Measurements from ENCODE around the gene CCL5. TPM values are rescaled to one million over a fixed set of nuclear protein-coding genes. Genes with fewer than 3 reads are reported as not detected.

Gene CCL5
- total RNA-seq, result under 0.01 and 1.8 TPM in 2 replicates

DNA sequence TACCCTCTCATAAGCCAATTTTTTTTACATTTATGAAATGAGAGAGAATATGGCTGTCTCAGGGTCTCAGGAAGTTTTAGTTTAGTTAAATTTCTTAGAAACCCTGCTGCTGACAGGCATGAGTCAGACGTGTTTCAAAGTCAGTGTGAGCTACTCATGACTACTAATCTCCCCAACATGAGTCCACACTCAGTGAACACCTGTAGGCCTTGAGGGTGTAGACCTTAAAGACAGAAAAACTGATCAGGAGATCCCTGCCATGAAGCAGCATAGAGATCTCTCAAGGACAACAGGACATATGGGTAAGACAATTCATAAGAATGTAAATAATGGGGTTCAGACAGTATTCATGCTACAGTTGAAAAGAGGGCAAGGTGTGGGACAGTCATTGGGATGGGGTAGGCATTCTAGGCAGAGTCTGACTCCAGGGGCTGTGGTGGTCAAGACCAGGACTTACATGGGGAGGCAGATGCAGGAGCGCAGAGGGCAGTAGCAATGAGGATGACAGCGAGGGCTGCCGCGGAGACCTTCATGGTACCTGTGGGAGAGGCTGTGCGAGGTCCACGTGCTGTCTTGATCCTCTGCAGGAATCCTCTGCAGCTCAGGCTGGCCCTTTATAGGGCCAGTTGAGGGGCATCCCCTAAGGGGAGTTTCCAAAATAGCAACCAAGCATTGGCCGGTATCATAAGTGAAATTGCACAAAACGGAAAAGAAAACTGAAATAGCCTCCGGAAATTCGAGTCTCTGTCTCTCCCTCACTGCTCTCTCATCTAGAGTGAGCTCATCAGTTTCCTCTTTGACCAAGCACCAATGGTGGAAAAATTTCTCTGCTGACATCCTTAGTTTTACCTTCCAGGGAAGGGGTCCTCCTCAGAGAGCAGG, at the start of gene CCL5:
TSS of gene CCL5 (minus strand) at position 588 of the 882 bp plus-strand sequence.

DNA sequence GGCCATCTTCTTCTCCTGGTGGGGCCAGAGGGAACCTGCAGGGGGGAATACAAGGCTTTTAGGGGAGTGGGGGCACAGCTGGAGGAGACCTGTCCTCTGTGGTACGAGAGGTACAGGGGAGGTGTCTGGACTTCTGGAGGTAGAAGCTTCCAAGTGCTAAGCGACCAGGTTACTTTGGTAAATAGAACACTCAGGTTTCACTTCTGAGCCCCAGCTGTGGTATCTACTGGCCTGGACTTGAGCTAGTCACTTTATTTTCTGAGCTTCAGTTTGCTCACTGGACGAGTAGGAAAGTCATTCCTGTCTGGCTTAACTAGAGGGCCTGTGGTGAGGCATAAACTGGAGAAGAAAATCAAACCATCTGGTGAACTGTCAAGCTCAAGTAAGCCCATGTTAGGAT, 11.4 kb downstream of the CCL5 start, which contains the start of gene HEATR9:
TSS of gene HEATR9 (minus strand) at position 155 of the 400 bp plus-strand sequence. CDS start at position 6, 149 bp downstream.

Other genes with a start within 250 kb of the CCL5 start
- 0.57 TPM in 1 of 2 replicates, not detected in the other for gene RASL10B, start 148.7 kb downstream of the CCL5 start, total RNA-seq
- gene GAS2L2, start 127.1 kb downstream of the CCL5 start, total RNA-seq, result not detected in 2 replicates
- gene C17orf50, start 119.5 kb downstream of the CCL5 start, total RNA-seq, result not detected in 2 replicates
- gene MMP28, start 84.7 kb downstream of the CCL5 start, total RNA-seq, result 11.0 and 11.3 TPM in 2 replicates
- gene TAF15, start 70.9 kb downstream of the CCL5 start, total RNA-seq, result 41.4 and 138 TPM in 2 replicates
- gene HEATR9, start 11.5 kb downstream of the CCL5 start, total RNA-seq, result not detected in 2 replicates
- gene RDM1, start 50.4 kb upstream of the CCL5 start, total RNA-seq, result 0.19 TPM in 1 of 2 replicates, not detected in the other
- gene LYZL6, start 63.4 kb upstream of the CCL5 start, total RNA-seq, result not detected in 2 replicates
- 0.65 TPM in 1 of 2 replicates, not detected in the other for gene CCL16, start 101.1 kb upstream of the CCL5 start, total RNA-seq
- 4.4 and 11.5 TPM in 2 replicates for gene CCL14, start 106.4 kb upstream of the CCL5 start, total RNA-seq
- not detected in 2 replicates for gene CCL15, start 121.2 kb upstream of the CCL5 start, total RNA-seq
- 0.76 and 3.4 TPM in 2 replicates for gene CCL23, start 137.6 kb upstream of the CCL5 start, total RNA-seq
- not detected in 2 replicates for gene CCL18, start 183.9 kb upstream of the CCL5 start, total RNA-seq
- not detected in 2 replicates for gene CCL3, start 209.8 kb upstream of the CCL5 start, total RNA-seq
- gene CCL4, start 223.5 kb upstream of the CCL5 start, total RNA-seq, result not detected in 2 replicates